Measurements from ENCODE around the gene LRSAM1.

Gene LRSAM1

DNA sequence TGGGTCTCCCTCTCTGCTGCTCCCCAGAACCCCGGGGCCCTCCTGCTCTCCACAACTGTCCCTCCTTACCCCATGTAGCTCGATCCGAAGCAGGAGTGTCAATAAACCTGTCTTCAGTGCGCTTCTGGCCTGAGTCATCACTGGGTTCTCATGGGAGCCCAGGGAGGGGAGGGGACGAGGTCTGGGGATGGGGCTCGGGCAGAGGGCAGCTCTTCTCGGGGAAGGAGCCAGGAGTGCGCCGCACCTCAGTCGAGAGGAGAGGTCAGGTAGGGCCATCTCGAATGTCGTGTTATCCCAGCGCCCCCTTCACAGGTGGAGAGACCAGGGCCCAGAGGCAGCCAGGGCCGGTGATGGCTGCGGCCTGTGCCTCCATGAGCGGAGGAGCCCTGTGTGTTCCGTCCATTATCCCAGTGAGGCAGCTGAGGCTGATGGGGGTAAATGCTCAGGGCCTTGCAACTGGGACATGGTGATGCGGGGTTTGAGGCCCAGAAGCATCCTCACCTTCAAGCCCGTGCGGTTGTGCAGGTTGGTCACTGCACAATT is 52.1 kb downstream of the LRSAM1 start:
- DNase-seq (ENCODE audit: low read depth): no peak
- no peak overlapping the region for H3K4me3 ChIP-seq (ENCODE audit: low read depth, low read length)
- TF ChIP-seq POLR2A (IDR thresholded peaks at IDR 0.05; ENCODE audit: extremely low read depth, insufficient read length): no peak
- TF ChIP-seq, protein P1, sequence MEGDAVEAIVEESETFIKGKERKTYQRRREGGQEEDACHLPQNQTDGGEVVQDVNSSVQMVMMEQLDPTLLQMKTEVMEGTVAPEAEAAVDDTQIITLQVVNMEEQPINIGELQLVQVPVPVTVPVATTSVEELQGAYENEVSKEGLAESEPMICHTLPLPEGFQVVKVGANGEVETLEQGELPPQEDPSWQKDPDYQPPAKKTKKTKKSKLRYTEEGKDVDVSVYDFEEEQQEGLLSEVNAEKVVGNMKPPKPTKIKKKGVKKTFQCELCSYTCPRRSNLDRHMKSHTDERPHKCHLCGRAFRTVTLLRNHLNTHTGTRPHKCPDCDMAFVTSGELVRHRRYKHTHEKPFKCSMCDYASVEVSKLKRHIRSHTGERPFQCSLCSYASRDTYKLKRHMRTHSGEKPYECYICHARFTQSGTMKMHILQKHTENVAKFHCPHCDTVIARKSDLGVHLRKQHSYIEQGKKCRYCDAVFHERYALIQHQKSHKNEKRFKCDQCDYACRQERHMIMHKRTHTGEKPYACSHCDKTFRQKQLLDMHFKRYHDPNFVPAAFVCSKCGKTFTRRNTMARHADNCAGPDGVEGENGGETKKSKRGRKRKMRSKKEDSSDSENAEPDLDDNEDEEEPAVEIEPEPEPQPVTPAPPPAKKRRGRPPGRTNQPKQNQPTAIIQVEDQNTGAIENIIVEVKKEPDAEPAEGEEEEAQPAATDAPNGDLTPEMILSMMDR (IDR thresholded peaks at IDR 0.05; ENCODE audit: low read depth, low read length): no peak
- TF ChIP-seq, protein P2, sequence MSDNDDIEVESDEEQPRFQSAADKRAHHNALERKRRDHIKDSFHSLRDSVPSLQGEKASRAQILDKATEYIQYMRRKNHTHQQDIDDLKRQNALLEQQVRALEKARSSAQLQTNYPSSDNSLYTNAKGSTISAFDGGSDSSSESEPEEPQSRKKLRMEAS (IDR thresholded peaks at IDR 0.05; ENCODE audit: low read depth, low read length): no peak
- TF ChIP-seq MYC (IDR thresholded peaks at IDR 0.05; ENCODE audit: low read depth, low read length): no peak

DNA sequence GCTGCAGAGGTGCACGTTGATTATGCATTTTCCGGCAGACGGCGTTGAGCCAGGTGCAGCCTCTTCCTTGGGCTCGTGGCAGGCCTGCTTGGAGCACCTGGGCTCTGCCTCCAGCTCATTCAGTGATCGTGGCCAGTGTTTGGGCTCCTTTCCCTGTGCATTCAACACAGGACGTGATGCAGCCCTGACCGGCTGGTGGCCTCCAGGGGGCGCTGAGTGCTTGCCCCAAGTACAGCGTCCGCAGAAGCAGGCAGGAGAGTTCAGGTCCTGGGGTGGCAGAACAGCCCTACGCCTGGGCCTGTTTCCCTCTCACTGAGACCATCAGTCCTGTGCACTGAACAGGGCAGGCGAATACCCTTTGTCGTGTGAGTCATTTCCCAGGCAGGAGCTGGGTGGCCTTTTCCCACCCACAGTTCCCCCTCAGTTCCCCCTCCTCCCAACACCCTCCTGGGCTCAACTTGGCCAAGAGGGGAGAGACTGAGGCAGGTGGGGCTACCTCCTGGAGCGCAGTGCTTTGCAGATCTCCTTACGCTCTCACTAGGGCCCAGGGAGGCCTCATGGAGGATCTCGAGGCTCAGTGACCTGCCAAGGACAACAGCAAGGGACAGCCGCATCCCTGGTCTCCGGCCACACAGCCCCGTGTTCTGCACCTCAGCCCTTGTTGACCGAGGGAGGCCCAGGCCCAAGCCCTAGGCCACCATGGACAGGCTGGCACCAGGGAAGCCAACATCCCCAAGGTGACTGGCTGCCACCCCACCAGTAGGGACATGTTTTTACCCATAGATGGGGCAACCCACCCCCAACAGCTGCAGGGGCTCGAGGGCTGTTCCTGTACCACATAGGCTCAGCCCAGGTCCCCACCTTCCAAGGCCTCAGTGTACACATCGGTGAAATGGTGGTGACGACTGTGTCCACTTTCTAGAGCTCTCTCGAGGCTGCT is 52.9 kb downstream of the LRSAM1 start:
- DNase-seq (ENCODE audit: low read depth): peak; percentile 88
- H3K4me3 ChIP-seq (ENCODE audit: low read depth, low read length): no peak overlapping the region
- TF ChIP-seq POLR2A (IDR thresholded peaks at IDR 0.05; ENCODE audit: extremely low read depth, insufficient read length): no peak
- TF ChIP-seq, protein P1 (IDR thresholded peaks at IDR 0.05; ENCODE audit: low read depth, low read length): peak; percentile 78
- TF ChIP-seq, protein P2 (IDR thresholded peaks at IDR 0.05; ENCODE audit: low read depth, low read length): 0 out of 2 replicates have a peak, but pooled peaks have one; percentile 16
- TF ChIP-seq MYC (IDR thresholded peaks at IDR 0.05; ENCODE audit: low read depth, low read length): no peak

DNA sequence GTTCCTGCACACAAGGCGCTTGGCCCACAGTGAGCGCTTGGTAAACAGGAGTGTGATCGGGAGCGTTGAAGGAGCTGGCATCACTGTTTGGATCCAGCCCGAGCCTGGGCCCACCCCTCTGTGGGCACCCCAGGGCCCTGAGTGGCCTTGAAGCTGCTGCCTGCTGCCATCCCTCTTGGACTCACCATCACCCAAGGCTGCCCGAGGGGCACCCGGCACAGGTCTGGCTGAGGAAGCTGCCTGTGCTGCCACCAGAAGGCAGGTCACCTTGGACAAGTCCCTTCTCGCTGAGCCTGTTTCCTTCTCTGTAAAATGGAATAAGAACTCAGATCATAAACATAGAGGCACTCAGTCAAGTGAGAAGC is 53.6 kb downstream of the LRSAM1 start:
- no peak for DNase-seq (ENCODE audit: low read depth)
- H3K4me3 ChIP-seq (ENCODE audit: low read depth, low read length): no peak overlapping the region
- TF ChIP-seq MYC (IDR thresholded peaks at IDR 0.05; ENCODE audit: low read depth, low read length): no peak
- TF ChIP-seq, protein P1 (IDR thresholded peaks at IDR 0.05; ENCODE audit: low read depth, low read length): no peak
- TF ChIP-seq, protein P2 (IDR thresholded peaks at IDR 0.05; ENCODE audit: low read depth, low read length): no peak
- no peak for TF ChIP-seq POLR2A (IDR thresholded peaks at IDR 0.05; ENCODE audit: extremely low read depth, insufficient read length)

DNA sequence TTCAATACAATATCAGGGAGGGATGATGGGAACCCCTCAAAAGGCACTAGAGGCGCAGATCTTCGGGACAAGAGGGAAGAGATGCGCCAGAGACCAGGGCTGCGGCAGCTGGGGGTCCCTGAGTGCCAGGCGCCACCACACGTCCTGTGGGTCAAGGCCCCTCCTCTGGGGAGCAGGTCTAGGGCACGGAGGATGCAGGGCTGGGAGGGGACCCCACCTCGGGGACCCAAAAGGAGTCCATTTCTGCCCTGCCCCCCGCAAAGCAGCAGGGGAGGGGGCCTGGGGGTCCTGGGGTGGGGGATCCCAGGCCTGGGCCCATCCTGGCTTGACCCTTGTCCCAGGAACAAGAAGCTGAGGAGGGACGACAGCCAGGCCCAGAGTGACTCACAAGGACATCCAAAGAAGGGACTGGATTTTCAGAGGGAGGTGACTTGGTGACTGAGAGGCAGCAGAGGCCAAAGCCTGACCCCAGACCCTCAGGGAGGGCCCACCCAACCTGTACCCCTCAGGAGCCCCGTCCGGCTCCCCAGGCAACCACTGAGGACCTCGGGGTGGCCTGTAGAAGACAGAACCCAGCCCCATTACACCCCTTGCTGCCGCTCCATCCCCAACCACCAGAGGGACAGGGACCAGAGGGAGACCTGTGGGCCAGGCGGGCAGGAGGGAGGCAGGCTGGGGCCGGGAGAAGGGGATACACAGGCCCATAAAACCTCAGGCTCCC is 54.2 kb downstream of the LRSAM1 start:
- H3K4me3 ChIP-seq (ENCODE audit: low read depth, low read length): no peak overlapping the region
- TF ChIP-seq, protein P1 (IDR thresholded peaks at IDR 0.05; ENCODE audit: low read depth, low read length): peak; percentile 61
- TF ChIP-seq, protein P2 (IDR thresholded peaks at IDR 0.05; ENCODE audit: low read depth, low read length): no peak
- DNase-seq (ENCODE audit: low read depth): peak; percentile 55

DNA sequence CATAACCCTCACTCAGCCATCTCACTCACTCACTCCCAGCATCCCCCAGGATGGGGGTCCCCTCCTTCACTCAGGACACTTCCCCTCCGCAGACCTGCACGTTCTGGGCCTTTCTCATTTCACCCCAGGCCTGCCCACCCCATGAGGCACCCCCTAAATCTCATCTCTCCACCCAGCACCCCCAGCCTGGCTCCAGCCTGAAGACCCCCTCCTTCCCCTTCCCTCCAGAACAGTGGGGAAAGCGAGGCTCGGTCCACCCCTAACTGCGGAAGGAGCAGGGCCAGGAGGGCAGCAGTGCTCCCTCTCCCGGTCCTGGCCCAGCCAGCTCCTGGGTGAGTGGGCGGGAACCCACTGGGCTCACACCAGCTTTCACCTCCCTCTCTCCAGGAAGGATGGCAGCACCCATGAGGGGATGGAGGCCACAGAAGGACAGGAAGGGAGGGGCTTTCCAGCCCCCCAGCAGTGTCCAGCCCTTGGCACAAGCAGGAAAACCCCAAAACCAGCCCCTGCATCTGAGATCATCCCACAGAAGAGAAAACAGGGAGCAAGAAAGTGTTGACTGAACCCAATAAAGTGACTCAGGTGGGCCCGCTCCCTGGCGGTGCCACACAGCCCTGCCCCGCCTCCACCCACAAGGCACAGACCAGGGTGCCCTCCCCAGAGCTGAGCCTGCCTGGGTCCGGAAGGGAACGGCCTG is 55.0 kb downstream of the LRSAM1 start:
- DNase-seq (ENCODE audit: low read depth): no peak

More for the DNA sequence above, 55.0 kb downstream of the LRSAM1 start:
- TF ChIP-seq MYC (IDR thresholded peaks at IDR 0.05; ENCODE audit: low read depth, low read length) (no peak), POLR2A (IDR thresholded peaks at IDR 0.05; ENCODE audit: extremely low read depth, insufficient read length) (no peak)
- H3K4me3 ChIP-seq (ENCODE audit: low read depth, low read length): no peak overlapping the region

Data from NB4 (cell line).